Measurements from ENCODE around the gene AOAH.
A peak's percentile ranks its signal among the peaks of the same experiment; 100 is the strongest.

AOAH gene, protein sequence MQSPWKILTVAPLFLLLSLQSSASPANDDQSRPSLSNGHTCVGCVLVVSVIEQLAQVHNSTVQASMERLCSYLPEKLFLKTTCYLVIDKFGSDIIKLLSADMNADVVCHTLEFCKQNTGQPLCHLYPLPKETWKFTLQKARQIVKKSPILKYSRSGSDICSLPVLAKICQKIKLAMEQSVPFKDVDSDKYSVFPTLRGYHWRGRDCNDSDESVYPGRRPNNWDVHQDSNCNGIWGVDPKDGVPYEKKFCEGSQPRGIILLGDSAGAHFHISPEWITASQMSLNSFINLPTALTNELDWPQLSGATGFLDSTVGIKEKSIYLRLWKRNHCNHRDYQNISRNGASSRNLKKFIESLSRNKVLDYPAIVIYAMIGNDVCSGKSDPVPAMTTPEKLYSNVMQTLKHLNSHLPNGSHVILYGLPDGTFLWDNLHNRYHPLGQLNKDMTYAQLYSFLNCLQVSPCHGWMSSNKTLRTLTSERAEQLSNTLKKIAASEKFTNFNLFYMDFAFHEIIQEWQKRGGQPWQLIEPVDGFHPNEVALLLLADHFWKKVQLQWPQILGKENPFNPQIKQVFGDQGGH

DNA sequence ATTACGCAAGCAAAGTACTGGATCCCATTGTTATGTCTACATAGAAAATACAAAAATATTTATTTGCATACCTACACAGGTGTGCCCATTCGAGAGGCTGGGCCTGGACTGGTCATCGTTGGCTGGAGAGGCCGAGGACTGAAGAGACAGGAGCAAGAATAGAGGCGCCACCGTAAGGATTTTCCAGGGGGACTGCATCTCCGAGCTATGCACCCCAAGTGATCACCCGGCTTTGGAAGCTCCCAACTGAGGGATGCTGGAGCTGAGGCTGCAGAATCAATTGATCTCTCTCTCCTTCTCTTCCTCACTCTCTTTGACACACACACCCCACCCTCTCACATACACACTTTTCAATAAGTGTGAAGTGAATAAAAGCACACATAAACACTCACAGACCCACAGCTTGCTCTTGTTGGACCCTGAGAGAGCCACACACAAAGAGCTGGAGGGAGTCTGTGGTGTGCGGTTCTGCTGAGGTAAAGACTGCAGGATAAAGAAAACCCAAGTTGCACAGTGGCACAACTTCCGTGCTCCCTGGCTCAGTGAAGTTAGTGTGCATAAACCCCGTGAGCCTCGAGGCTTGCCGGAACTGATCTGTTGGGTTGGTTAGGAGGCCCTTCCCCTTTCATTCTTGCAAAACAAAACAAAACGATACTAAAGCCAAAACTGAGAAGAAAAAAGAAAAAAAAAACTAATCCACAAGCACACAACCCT is at the start of gene AOAH:
Gene AOAH, minus strand, starts transcription at position 544 of the 714 bp plus-strand sequence. Its CDS starts 346 bp downstream, at position 198.
- peak; percentile 50 for DNase-seq
- Histone ChIP-seq H3K9me3 (replicated peaks; ENCODE audit: insufficient read depth, low read length) (no peaks in the 10 kb centered on the region), H3K4me1 (ENCODE audit: low read length) (no peaks in the 10 kb centered on the region), H3K36me3 (replicated peaks; ENCODE audit: insufficient read depth, low read length) (no peaks in the 10 kb centered on the region), H3F3A (ENCODE audit: insufficient read depth, low read length) (no peaks in the 10 kb centered on the region), H3K9me2 (replicated peaks; ENCODE audit: insufficient read depth, low read length) (no peaks in the 10 kb centered on the region), H3K9ac (ENCODE audit: low read length) (no peak within 1 kb of the TSS), H3K27ac (ENCODE audit: low read length) (no peak within 1 kb of the TSS), H3K79me2 (ENCODE audit: low read length) (no peaks in the 10 kb centered on the region), H2AFZ (ENCODE audit: low read length) (peak within 1 kb of the TSS; percentile 29; the same call in 1 of the 2 replicates), H3K27me3 (replicated peaks; ENCODE audit: insufficient read depth, low read length) (no peaks in the 10 kb centered on the region), H3K4me2 (ENCODE audit: low read depth, low read length) (peak within 1 kb of the TSS; percentile 11; the same call in 1 of the 2 replicates), H3K4me3 (ENCODE audit: low read length) (no peak within 1 kb of the TSS), H4K20me1 (ENCODE audit: insufficient read depth, low read length) (no peaks in the 10 kb centered on the region)
- TF ChIP-seq, protein P1, sequence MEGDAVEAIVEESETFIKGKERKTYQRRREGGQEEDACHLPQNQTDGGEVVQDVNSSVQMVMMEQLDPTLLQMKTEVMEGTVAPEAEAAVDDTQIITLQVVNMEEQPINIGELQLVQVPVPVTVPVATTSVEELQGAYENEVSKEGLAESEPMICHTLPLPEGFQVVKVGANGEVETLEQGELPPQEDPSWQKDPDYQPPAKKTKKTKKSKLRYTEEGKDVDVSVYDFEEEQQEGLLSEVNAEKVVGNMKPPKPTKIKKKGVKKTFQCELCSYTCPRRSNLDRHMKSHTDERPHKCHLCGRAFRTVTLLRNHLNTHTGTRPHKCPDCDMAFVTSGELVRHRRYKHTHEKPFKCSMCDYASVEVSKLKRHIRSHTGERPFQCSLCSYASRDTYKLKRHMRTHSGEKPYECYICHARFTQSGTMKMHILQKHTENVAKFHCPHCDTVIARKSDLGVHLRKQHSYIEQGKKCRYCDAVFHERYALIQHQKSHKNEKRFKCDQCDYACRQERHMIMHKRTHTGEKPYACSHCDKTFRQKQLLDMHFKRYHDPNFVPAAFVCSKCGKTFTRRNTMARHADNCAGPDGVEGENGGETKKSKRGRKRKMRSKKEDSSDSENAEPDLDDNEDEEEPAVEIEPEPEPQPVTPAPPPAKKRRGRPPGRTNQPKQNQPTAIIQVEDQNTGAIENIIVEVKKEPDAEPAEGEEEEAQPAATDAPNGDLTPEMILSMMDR (IDR thresholded peaks at IDR 0.05; ENCODE audit: low read length), result no peak
- no peak for TF ChIP-seq EZH2phosphoT487 (IDR thresholded peaks at IDR 0.05; ENCODE audit: low read length)
- no peak for TF ChIP-seq EZH2 (optimal IDR thresholded peaks at IDR 0.05; ENCODE audit: low read depth, low read length)

DNA sequence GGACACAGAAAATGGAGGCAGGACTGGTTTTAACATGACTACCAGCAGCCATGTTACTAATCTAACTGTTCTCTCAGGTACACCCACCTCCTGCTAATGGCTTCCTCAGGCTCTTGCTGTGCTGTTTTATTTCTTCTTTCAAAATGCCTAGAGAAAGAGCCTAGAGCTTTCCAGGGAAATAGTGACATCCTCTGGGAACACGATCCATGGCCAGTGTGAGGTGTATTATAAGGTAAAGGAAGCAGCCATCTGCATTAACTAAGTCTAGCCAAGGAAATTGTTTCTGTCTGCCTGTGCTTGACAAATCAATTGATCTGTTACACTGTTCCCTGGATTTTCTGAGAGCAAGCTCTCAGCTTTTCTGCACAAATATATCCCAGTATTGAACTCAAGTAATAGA is 42.2 kb upstream of the AOAH start:
- no peaks in the 10 kb centered on the region for H3F3A ChIP-seq (ENCODE audit: insufficient read depth, low read length)
- H3K4me1 ChIP-seq (ENCODE audit: low read length), result no peaks in the 10 kb centered on the region
- H3K36me3 ChIP-seq (replicated peaks; ENCODE audit: insufficient read depth, low read length), result no peaks in the 10 kb centered on the region
- no peak overlapping the region for H3K9ac ChIP-seq (ENCODE audit: low read length)
- H3K27me3 ChIP-seq (replicated peaks; ENCODE audit: insufficient read depth, low read length), result no peaks in the 10 kb centered on the region
- no peak overlapping the region for H2AFZ ChIP-seq (ENCODE audit: low read length)
- no peaks in the 10 kb centered on the region for H3K79me2 ChIP-seq (ENCODE audit: low read length)
- TF ChIP-seq, protein P1 (IDR thresholded peaks at IDR 0.05; ENCODE audit: low read length), result no peak
- TF ChIP-seq EZH2 (optimal IDR thresholded peaks at IDR 0.05; ENCODE audit: low read depth, low read length) (no peak), EZH2phosphoT487 (IDR thresholded peaks at IDR 0.05; ENCODE audit: low read length) (no peak)
- no peak overlapping the region for H3K4me3 ChIP-seq (ENCODE audit: low read length)
- H3K9me3 ChIP-seq (replicated peaks; ENCODE audit: insufficient read depth, low read length), result no peaks in the 10 kb centered on the region
- no peak for DNase-seq
- H4K20me1 ChIP-seq (ENCODE audit: insufficient read depth, low read length), result no peaks in the 10 kb centered on the region
- H3K4me2 ChIP-seq (ENCODE audit: low read depth, low read length), result no peak overlapping the region
- H3K9me2 ChIP-seq (replicated peaks; ENCODE audit: insufficient read depth, low read length), result no peaks in the 10 kb centered on the region
- no peak overlapping the region for H3K27ac ChIP-seq (ENCODE audit: low read length)

DNA sequence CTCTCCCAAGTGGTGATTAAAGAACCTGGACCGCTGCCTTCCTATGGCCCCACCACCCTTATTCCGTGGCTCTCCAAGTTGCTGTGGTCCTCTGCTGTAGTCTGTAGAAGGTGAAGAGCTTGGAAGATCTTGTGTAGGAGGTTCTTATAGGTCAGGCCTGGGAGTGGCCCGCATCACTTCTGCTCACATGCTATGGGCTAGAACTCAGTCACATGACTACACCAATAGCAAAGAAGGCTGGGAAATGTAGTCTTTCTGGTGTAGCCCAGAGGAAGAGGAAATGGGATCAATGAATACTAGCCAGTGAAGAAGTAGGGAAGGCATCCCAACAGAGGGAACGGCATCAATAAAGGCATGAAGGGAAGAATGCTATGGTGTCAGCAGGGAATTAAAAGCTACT is 41.3 kb upstream of the AOAH start:
- no peaks in the 10 kb centered on the region for H3K79me2 ChIP-seq (ENCODE audit: low read length)
- H3K9me2 ChIP-seq (replicated peaks; ENCODE audit: insufficient read depth, low read length), result no peaks in the 10 kb centered on the region
- H4K20me1 ChIP-seq (ENCODE audit: insufficient read depth, low read length), result no peaks in the 10 kb centered on the region
- no peaks in the 10 kb centered on the region for H3K4me1 ChIP-seq (ENCODE audit: low read length)
- H3K4me2 ChIP-seq (ENCODE audit: low read depth, low read length), result no peak overlapping the region
- no peaks in the 10 kb centered on the region for H3K36me3 ChIP-seq (replicated peaks; ENCODE audit: insufficient read depth, low read length)
- H3K9me3 ChIP-seq (replicated peaks; ENCODE audit: insufficient read depth, low read length), result no peaks in the 10 kb centered on the region
- no peak overlapping the region for H3K9ac ChIP-seq (ENCODE audit: low read length)
- no peak overlapping the region for H2AFZ ChIP-seq (ENCODE audit: low read length)
- H3K4me3 ChIP-seq (ENCODE audit: low read length), result no peak overlapping the region
- TF ChIP-seq, protein P1 (IDR thresholded peaks at IDR 0.05; ENCODE audit: low read length), result no peak
- no peak for TF ChIP-seq EZH2 (optimal IDR thresholded peaks at IDR 0.05; ENCODE audit: low read depth, low read length)
- no peak for TF ChIP-seq EZH2phosphoT487 (IDR thresholded peaks at IDR 0.05; ENCODE audit: low read length)
- no peaks in the 10 kb centered on the region for H3K27me3 ChIP-seq (replicated peaks; ENCODE audit: insufficient read depth, low read length)
- no peaks in the 10 kb centered on the region for H3F3A ChIP-seq (ENCODE audit: insufficient read depth, low read length)
- H3K27ac ChIP-seq (ENCODE audit: low read length), result no peak overlapping the region
- no peak for DNase-seq
